ENCODE results near the gene IL17RD. TPM values are rescaled to one million over a fixed set of nuclear protein-coding genes. Genes with fewer than 3 reads are reported as not detected.

The IL17RD gene
- total and polyA plus RNA-seq, 9 of the 15 experiments (the other 6 are each of a cell fraction or from before 2014, with no cell fraction given) = under 0.01 to 0.09 (median 0.04) TPM; not detected in 4

DNA sequence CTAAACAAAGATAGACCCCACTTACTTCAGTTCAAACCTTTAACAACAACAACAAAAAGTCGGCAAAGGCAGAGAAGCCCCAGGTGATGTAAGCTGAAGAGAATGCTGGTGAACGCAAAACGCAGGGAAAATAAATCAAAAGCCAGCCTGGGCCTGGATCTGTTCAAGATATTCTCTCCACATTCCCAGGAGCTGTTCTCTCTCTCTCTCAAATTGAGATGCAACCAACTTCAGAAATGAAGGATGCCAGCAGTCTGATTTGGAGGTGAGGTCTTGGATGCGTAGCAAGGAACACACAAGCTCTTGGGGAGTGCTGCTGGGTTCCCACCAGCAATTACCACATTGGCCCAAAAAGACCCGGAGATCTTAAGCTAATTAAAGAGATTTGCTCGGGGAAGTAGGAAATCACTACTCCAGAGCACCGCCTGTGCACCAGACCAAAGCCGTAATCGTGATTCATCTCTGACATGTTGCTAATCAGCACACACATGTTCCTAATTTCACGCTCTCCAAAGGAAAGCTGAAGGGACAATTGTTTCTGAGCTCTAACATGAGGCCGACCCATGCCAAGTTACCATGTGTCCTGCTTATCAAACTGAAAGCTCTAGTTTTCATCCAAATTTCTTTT lies 37.1 kb downstream of the IL17RD start:
- DNase-seq (ENCODE audit: extremely low read depth in 1 of 4, low spot score in 3 of 4) = no peak
- Histone ChIP-seq H3K4me1 (replicated peaks in 1 of 2; ENCODE audit: control insufficient read depth in 2 of 2, insufficient read depth in 2 of 2, low read length in 2 of 2) (no peaks in the 10 kb centered on the region), H3K4me3 (no peak overlapping the region), H4K20me1 (replicated peaks; ENCODE audit: control insufficient read depth, insufficient read depth, low read length) (no peaks in the 10 kb centered on the region), H3K79me2 (ENCODE audit: control insufficient read depth, insufficient read depth, low read length) (no peaks in the 10 kb centered on the region), H3K9ac (ENCODE audit: insufficient read depth in 1 of 2, low read depth in 2 of 2, low read length in 2 of 2) (no peak overlapping the region), H3K27ac (ENCODE audit: extremely low read depth, low read depth, low read length) (no peak overlapping the region), H3K4me2 (ENCODE audit: insufficient read depth, low read length) (no peak overlapping the region), H2AFZ (ENCODE audit: low read depth, low read length) (no peak overlapping the region), H3K36me3 (ENCODE audit: control insufficient read depth, insufficient read depth, low read length) (no peaks in the 10 kb centered on the region), H3K27me3 (ENCODE audit: control insufficient read depth in 2 of 2, insufficient read depth in 2 of 2, low read length in 2 of 2) (peaks cover 22 to 59% of the 10 kb centered on the region in 2 experiments; a peak in 4 of 5 replicates), H3K9me3 (replicated peaks; ENCODE audit: control insufficient read depth, insufficient read depth, low read depth, low read length) (no peaks in the 10 kb centered on the region), H3K9me1 (ENCODE audit: control insufficient read depth, insufficient read depth, low read length) (no peaks in the 10 kb centered on the region)
- BruUV-seq (replicated peaks) = no TSS peak
- POLR2A ChIA-PET = interaction anchor here (0.6 to 1.1 kb wide), 3 partner anchors 10 to 114 kb away, joined by 3 to 4 read pairs (median 3); no protein-coding TSS in a partner anchor
- ATAC-seq = no peak
- in situ Hi-C loops (cut with MboI) = no loop called here
- TF ChIP-seq MTA3 (IDR thresholded peaks at IDR 0.05; ENCODE audit: borderline replicate concordance) (no peak), SMC3 (conservative IDR thresholded peaks at IDR 0.05; ENCODE audit: insufficient read depth, low read depth, low read length) (no peak)
- CTCF ChIA-PET (ENCODE audit: low intra/inter-chr PET ratio) = no interaction called here
- intact Hi-C loops (cut with micrococcal nuclease) = no loop called here
- 3% methylated on average over 11 of the region's 11 CpGs for WGBS (ENCODE audit: insufficient coverage, low coverage, missing lambda C conversion rate)
- no peak for FAIRE-seq

DNA sequence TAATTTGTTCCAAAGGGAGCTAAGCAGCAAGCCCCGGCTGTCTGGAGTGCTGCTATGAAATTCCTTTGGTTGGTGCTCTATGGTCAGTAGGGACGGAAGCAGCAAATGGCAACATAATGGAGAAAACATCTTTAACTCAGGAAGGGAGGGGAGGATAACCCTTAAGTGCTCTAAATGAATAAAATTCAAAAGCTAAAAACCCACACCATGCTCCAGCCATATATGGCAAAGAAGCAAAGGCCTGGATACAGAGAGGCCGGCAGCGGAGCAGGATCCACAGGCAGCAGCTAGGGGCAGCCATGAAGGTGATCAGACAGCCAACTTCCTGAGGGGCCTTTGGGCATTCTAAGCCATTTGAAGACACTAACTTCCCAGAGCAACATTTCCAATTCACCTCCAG lies 38.9 kb downstream of the IL17RD start:
- TF ChIP-seq, protein P1, sequence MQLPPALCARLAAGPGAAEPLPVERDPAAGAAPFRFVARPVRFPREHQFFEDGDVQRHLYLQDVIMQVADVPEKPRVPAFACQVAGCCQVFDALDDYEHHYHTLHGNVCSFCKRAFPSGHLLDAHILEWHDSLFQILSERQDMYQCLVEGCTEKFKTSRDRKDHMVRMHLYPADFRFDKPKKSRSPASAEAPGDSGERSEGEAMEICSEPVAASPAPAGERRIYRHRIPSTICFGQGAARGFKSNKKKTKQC (CRISPR knock-in tag; IDR thresholded peaks at IDR 0.05) = no peak
- TF ChIP-seq TBP (optimal IDR thresholded peaks at IDR 0.05; ENCODE audit: low read depth, low read length) = no peak
- TF ChIP-seq, protein P2, sequence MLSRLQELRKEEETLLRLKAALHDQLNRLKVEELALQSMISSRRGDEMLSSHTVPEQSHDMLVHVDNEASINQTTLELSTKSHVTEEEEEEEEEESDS (CRISPR knock-in tag; IDR thresholded peaks at IDR 0.05) = no peak
- TF ChIP-seq NR2C1 (IDR thresholded peaks at IDR 0.05) = no peak
- no peak for TF ChIP-seq NR2C1 (tag; IDR thresholded peaks at IDR 0.05)
- TF ChIP-seq SRSF1 (IDR thresholded peaks at IDR 0.05; ENCODE audit: low read depth, low read length) = no peak
- Histone ChIP-seq H3K79me2 (ENCODE audit: control insufficient read depth, insufficient read depth, low read length) (no peaks in the 10 kb centered on the region), H3K4me1 (replicated peaks in 1 of 2; ENCODE audit: control insufficient read depth in 2 of 2, insufficient read depth in 2 of 2, low read length in 2 of 2) (no peaks in the 10 kb centered on the region), H3K27ac (ENCODE audit: extremely low read depth, low read depth, low read length) (no peak overlapping the region), H3K27me3 (ENCODE audit: control insufficient read depth in 2 of 2, insufficient read depth in 2 of 2, low read length in 2 of 2) (peaks cover 24 to 63% of the 10 kb centered on the region in 2 experiments), H3K4me2 (ENCODE audit: insufficient read depth, low read length) (no peak overlapping the region), H3K9me3 (replicated peaks; ENCODE audit: control insufficient read depth, insufficient read depth, low read depth, low read length) (no peaks in the 10 kb centered on the region), H3K36me3 (ENCODE audit: control insufficient read depth, insufficient read depth, low read length) (no peaks in the 10 kb centered on the region), H3K4me3 (no peak overlapping the region), H2AFZ (ENCODE audit: low read depth, low read length) (no peak overlapping the region), H3K9ac (ENCODE audit: insufficient read depth in 1 of 2, low read depth in 2 of 2, low read length in 2 of 2) (no peak overlapping the region), H4K20me1 (replicated peaks; ENCODE audit: control insufficient read depth, insufficient read depth, low read length) (no peaks in the 10 kb centered on the region), H3K9me1 (ENCODE audit: control insufficient read depth, insufficient read depth, low read length) (no peaks in the 10 kb centered on the region)
- BruUV-seq (replicated peaks) = no TSS peak
- 42% methylated on average over 4 of the region's 4 CpGs for WGBS (ENCODE audit: insufficient coverage, low coverage, missing lambda C conversion rate)
- FAIRE-seq = no peak
- intact Hi-C loops (cut with micrococcal nuclease) = no loop called here
- no peak for ATAC-seq
- DNase-seq (ENCODE audit: extremely low read depth in 1 of 4, low spot score in 3 of 4) = no peak
- POLR2A ChIA-PET = no interaction called here
- in situ Hi-C loops (cut with MboI) = no loop called here
- CTCF ChIA-PET (ENCODE audit: low intra/inter-chr PET ratio) = no interaction called here

All from K562 (cell line).